HuH-7.5 (cell line): ENCODE results near the gene MINDY4B.

Source experiments
- DNase-seq: peaks from one replicate; pipeline ENCODE4 v3.0.0; 2011; ENCODE audit warnings: low spot score

Gene MINDY4B

GRCh38 chr3:150905339-150905738, at the start of gene MINDY4B:
MINDY4B (minus strand) TSS chr3:150905439; CDS start chr3:150905439, 0 bp downstream.
- DNase-seq, result no peak

GRCh38 chr3:150951923-150952322, 46.7 kb upstream of the MINDY4B start:
- DNase-seq, result no peak

DNA sequence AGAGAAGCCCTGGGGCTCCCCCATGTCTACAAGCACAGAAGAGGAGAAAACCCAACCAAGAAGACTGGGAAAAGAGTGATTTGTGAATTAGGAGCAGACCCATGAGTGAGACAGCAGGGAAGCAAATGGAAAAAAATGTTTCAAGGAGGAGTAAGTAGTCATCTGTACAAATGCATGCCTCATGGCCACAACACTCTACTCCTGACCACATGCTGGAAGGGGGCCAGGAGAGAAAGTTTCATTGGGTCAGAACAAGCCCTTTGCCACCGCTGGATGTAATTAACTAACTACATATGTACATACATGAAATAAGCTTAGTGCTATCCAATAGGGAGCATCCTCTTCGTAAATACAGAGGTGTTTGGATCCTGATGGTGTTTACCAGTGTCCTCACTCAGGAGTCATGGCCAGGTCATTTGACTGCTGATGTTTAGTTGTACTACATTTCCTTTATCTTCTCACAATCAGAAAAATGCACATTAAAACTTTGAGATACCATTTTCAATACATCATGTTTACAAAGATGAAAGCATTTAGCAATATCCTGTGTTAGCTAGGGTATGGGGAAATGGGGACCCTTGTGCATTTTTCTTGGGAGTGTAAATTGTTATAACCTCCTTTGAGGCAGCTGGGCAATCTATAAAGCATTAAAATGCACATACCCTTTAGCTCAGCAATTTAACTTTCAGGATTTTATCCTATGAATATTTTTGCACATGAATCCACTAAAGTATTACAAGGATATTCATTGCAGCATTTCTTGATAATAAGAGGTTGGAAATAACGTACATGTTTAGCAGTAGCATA, 40.2 kb upstream of the MINDY4B start:
- no peak for DNase-seq

- DNase-seq, result no peak
Observed at GRCh38 chr3:150942221-150942620, 37.0 kb upstream of the MINDY4B start.

GRCh38 chr3:150936693-150937092, 31.5 kb upstream of the MINDY4B start:
- no peak for DNase-seq

DNA sequence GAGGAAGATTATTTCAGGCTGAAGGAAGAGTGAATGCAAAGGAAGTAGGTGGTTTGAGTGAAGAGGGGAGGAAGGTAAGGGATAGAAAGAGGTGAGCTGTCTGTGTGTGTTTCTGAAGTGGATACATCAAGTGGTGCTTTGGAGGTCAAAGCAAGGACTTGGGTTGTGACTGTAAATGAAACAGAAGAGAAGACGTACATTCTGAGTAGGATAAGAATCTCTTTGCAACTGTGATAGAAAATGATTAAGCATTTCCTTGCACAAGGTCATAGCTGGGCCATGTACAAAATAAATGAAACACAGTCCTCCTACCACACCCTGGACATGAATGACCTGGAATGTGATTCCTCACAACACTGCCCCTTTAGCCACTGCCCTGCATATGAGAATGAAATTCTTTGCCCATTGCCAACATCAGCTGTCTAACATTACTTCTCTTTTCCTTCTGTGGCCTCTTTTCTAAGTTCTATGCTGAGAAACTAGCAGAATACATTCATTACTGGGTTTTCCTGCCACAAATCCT, 28.3 kb upstream of the MINDY4B start:
- no peak for DNase-seq

GRCh38 chr3:150931745-150932144, 26.5 kb upstream of the MINDY4B start:
- DNase-seq, result no peak

DNA sequence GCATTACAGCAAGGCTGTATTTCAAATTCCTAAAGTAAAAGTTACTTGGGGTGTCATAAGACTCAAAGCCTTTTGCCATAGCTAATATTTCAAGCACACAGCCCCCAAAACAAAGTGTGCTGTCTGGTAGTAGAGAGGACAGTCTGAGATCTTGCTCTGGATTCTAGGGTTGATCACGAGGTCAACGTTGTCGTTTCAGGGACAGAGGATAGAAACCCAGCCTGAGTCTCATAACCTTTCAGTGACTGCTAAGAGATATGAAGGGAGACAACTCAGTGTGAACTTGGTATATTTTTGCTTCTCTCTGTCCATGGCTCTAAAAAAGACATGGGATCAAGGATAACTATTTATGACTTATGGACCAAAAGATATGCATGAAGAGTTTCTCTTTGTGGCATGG, 25.6 kb upstream of the MINDY4B start:
- no peak for DNase-seq

- no peak for DNase-seq
Observed at GRCh38 chr3:150928234-150928633, 23.0 kb upstream of the MINDY4B start.

- DNase-seq, result no peak
Observed at GRCh38 chr3:150926328-150926727, 21.1 kb upstream of the MINDY4B start.

DNA sequence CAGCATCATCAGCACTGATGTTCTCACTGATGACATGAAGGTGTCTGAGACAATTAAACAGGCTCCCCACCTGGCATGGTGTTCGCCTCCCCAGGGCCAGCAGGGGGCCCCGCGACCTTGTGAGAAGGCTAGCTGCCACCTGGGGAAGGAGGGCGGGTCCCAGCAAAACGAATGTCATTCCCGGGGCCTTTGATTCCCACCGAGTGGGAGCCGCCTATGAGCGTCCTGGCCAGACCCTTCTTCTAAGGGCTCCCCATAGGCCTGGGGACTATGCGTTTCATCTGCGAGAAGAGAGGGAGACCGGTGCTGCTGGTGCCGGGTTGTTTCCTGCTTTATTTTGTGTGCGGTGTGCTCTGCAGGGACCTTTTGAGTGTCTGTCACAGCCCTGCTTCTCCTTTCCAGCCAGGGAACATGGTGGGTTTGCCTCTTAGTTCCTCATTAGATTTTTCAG, 20.5 kb upstream of the MINDY4B start:
- DNase-seq, result peak; percentile 43

DNA sequence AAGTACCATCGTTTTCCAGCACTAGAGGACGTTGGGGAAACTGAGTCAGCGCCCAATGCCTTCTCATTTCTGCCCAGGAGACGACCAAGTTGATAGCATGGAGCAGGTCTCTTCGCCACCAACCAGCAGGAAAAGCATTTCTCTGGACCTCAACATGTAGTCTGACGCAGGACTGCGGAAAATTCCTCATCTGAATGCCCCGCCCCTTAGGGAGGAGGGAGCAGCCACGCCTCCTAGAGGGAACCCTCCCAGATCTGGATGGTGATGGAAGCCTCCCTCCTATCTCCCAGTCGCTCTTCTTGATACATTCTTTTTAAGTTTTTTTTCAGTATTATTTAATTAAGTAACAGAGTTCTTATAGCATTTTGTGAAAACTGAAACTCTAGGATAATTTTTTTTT, 17.4 kb upstream of the MINDY4B start:
- no peak for DNase-seq

- no peak for DNase-seq
Observed at GRCh38 chr3:150921209-150921608, 16.0 kb upstream of the MINDY4B start.

- no peak for DNase-seq
Observed at GRCh38 chr3:150920236-150920635, 15.0 kb upstream of the MINDY4B start.

DNA sequence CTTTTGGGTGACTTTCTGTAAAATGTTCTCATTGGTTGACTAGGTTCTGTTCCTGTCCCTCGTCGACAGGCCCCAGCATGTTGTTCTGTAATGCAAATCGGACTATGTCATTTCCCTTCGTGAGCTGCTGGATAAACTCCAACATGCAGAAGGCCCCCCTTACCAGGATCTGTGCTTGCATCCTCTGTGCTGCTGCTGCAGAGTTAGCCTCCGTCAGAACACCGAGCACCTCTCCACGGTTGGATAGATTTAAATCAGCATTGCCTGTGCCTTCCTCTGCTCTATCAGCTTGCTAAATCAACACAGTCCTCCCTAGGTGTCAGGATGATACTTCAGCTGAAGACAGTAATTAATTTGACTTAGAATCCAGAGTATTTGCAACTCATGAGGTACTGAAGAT, 12.7 kb upstream of the MINDY4B start:
- no peak for DNase-seq

GRCh38 chr3:150913133-150913922, 8.1 kb upstream of the MINDY4B start:
- DNase-seq, result no peak

DNA sequence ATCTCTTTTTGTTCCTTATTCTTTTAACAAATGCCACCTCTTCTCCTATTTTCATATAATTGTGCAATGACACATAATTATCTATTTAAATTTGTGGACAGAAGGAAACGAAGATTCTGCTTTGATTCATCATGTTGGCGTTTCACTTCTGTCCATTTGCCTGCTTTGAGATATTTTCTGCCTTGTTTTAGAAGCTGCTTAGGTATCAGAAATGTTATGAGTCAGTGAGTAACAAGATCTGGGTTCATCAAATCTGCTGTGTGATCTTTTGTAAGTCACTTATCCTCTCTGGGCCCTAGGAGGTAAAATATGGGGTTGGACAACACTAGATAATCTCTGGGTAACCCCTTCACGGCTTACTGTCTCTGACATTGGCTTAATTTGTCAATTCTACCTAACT, 7.3 kb upstream of the MINDY4B start:
- DNase-seq, result no peak

- DNase-seq, result no peak
Observed at GRCh38 chr3:150911771-150912170, 6.5 kb upstream of the MINDY4B start.

GRCh38 chr3:150906461-150906860, 1.2 kb upstream of the MINDY4B start:
- DNase-seq, result no peak

DNA sequence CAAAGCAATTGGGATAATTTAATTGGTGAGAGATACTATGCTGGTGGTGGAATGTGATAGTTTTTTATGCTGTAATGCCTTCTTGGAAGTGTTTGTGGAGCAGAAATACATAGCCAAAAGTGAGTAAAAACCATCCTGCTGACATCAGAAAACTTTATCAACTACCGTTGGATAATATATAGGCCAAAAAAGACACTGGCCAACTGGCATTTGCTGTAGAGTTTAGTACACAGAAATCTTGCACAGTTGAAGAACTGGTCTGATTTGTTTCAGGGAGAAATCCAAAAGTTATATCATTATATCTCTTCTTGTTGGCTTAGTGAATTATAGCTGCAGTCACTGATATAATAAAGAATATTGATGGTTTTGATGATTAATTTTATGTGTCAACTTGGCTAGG, 507 bp upstream of the MINDY4B start:
- DNase-seq, result no peak

DNA sequence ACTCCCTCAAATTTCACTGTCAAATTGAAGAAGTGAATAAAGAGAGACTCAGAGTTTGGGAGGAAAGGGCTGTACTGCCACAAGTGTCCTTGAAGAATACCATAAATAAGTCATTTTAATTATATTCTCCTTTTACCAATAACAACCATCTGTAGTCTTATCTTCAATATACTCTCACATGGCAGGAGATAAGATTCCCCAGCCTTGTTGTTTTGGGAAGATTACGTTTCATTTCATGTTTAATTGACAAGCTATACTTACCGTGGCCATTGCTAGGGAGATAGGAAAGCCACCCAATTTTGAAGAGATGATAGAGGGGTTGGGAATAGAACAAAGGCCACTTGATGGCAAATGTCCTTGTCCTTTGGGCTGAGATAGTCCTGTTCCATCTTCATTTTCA, 2.3 kb downstream of the MINDY4B start:
- no peak for DNase-seq

- no peak for DNase-seq
Observed at GRCh38 chr3:150901793-150902192, 3.4 kb downstream of the MINDY4B start.

DNA sequence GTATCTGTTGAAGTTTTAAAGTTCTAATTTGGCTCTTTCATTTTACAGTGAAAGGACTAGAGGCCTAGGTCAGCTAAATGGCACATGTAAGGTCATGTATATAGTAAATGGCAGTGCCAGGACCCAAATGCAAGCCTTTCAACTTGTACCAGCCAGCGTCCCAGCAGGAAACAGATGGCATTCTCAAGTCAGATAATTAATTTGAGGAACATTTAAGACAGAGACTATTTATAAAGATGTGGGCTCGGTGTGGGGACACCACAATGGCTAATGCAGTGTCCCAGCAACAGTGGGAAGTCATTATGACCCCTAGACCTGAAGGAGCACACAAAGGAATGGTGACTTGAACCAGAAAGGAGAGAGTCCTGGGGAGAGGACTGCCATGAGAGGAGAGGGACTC, 6.1 kb downstream of the MINDY4B start:
- DNase-seq, result no peak
